22Rv1 (cell line): ENCODE results near the gene ECM2.

ENCODE experiments used
- H3K27ac ChIP-seq: fragments of 450-650 bp; 2 replicates; pipeline ENCODE4 v1.5.1; 2017
- CTCF ChIP-seq: fragments of 450-650 bp; IDR thresholded peaks from 2 replicates; pipeline ENCODE4 v1.5.1; 2017; ENCODE audit warnings: mild to moderate bottlenecking
- ZFX ChIP-seq: fragments of 450-650 bp; IDR thresholded peaks from 2 replicates; pipeline ENCODE4 v1.6.1; 2017; ENCODE audit warnings: antibody characterized with exemption, borderline replicate concordance

Gene ECM2

GRCh38 chr9:92507496-92507895, 28.3 kb downstream of the ECM2 start:
- no peak overlapping the region for H3K27ac ChIP-seq
- no peak for TF ChIP-seq CTCF
- TF ChIP-seq ZFX, result no peak

GRCh38 chr9:92507005-92507404, 28.8 kb downstream of the ECM2 start:
- H3K27ac ChIP-seq, result no peak overlapping the region
- TF ChIP-seq ZFX (no peak), CTCF (no peak)

- no peak overlapping the region for H3K27ac ChIP-seq
- TF ChIP-seq ZFX, result no peak
- no peak for TF ChIP-seq CTCF
Measured at GRCh38 chr9:92506184-92506857, 29.5 kb downstream of the ECM2 start.

GRCh38 chr9:92504881-92505280, 30.9 kb downstream of the ECM2 start:
- TF ChIP-seq ZFX, result no peak
- no peak for TF ChIP-seq CTCF
- no peak overlapping the region for H3K27ac ChIP-seq

- TF ChIP-seq CTCF (no peak), ZFX (no peak)
- H3K27ac ChIP-seq, result no peak overlapping the region
Measured at GRCh38 chr9:92503156-92503555, 32.6 kb downstream of the ECM2 start.

GRCh38 chr9:92501671-92502393, 34.0 kb downstream of the ECM2 start:
- no peak for TF ChIP-seq ZFX
- TF ChIP-seq CTCF, result peak; percentile 74
- H3K27ac ChIP-seq, result no peak overlapping the region

GRCh38 chr9:92500725-92501124, 35.1 kb downstream of the ECM2 start:
- TF ChIP-seq ZFX (no peak), CTCF (no peak)
- no peak overlapping the region for H3K27ac ChIP-seq
